22Rv1 (cell line): Measurements from ENCODE around the gene SGK1.

ENCODE experiments used
- CTCF ChIP-seq: fragments of 450-650 bp; IDR thresholded peaks from 2 replicates; pipeline ENCODE4 v1.5.1; 2017; ENCODE audit warnings: mild to moderate bottlenecking
- ZFX ChIP-seq: fragments of 450-650 bp; IDR thresholded peaks from 2 replicates; pipeline ENCODE4 v1.6.1; 2017; ENCODE audit warnings: antibody characterized with exemption, borderline replicate concordance

GRCh38 chr6:134131530-134132139 is 186.3 kb downstream of the SGK1 start:
- no peak for TF ChIP-seq CTCF
- TF ChIP-seq ZFX = no peak
